HEK293 (cell line): ENCODE results near the gene ZIC5.

Experiments used
- CTCF ChIA-PET: fragments of 350-600 bp; formaldehyde crosslinking; extraction: SDS; loops from one replicate; lab custom pipeline; 2021; ENCODE audit warnings: antibody characterized with exemption; lab: Yijun Ruan, JAX
- POLR2A ChIA-PET: fragments of 300-600 bp; formaldehyde crosslinking; extraction: SDS; loops from one replicate; lab custom pipeline; 2020; ENCODE audit warnings: antibody characterized with exemption, inconsistent platforms; lab: Yijun Ruan, JAX
- H3K27ac ChIP-seq: fragments of 200-500 bp; sonication (Bioruptor generic); 2 replicates; pipeline ENCODE4 v1.5.1; 2014; ENCODE audit warnings: low read depth, low read length, control low read depth, inconsistent platforms; ENCODE audit errors: extremely low read depth
- H3K36me3 ChIP-seq, 2 experiments: fragments of 200-500 bp in 1 of 2; sonication (Bioruptor generic) in 1 of 2; 1 replicate in 1 of 2; 2 replicates in 1 of 2; pipeline ENCODE4 v1.5.1; 2014 to 2017; ENCODE audit warnings: inconsistent platforms in 2 of 2, low read length in 2 of 2; ENCODE audit not compliant: control insufficient read depth in 2 of 2, insufficient read depth in 1 of 2
- H3K4me1 ChIP-seq: fragments of 200-500 bp; sonication (Bioruptor generic); 2 replicates; pipeline ENCODE4 v1.5.1; 2014; ENCODE audit warnings: mild to moderate bottlenecking, low read length, inconsistent platforms; ENCODE audit not compliant: control insufficient read depth, insufficient read depth
- H3K4me3 ChIP-seq: 2 replicates; pipeline ENCODE4 v1.5.1; 2011; ENCODE audit warnings: low read depth, mild to moderate bottlenecking, control low read depth, low read length, moderate library complexity
- H3K9me3 ChIP-seq: fragments of 200-500 bp; sonication (Bioruptor generic); 2 replicates; pipeline ENCODE4 v1.5.1; 2014; ENCODE audit warnings: low read depth, low read length, inconsistent platforms; ENCODE audit not compliant: control insufficient read depth, insufficient read depth
- FEZF1 ChIP-seq: fragments of 450-650 bp; formaldehyde crosslinking; IDR thresholded peaks from 2 replicates; pipeline ENCODE4 v1.5.1; 2016; ENCODE audit warnings: missing biosample characterization, missing genetic modification characterization
- GLIS2 ChIP-seq: fragments of 450-650 bp; formaldehyde crosslinking; IDR thresholded peaks from 2 replicates; pipeline ENCODE4 v1.5.1; 2016; ENCODE audit warnings: missing biosample characterization, missing genetic modification characterization
- HOXD13 ChIP-seq: sonication (generic); formaldehyde crosslinking; IDR thresholded peaks from 2 replicates; pipeline ENCODE4 v1.8.0; 2022; ENCODE audit warnings: missing genetic modification reagents, borderline replicate concordance
- KLF1 ChIP-seq: fragments of 450-650 bp; formaldehyde crosslinking; IDR thresholded peaks from 2 replicates; pipeline ENCODE4 v1.5.1; 2016; ENCODE audit warnings: missing biosample characterization, missing genetic modification characterization
- MZF1 ChIP-seq: fragments of 450-650 bp; formaldehyde crosslinking; IDR thresholded peaks from 2 replicates; pipeline ENCODE4 v1.5.1; 2017; ENCODE audit warnings: missing biosample characterization, missing genetic modification characterization, borderline replicate concordance
- OVOL3 ChIP-seq: fragments of 450-650 bp; formaldehyde crosslinking; IDR thresholded peaks from 2 replicates; pipeline ENCODE4 v1.5.1; 2016; ENCODE audit warnings: missing biosample characterization, missing genetic modification characterization
- ZNF121 ChIP-seq: fragments of 450-650 bp; formaldehyde crosslinking; IDR thresholded peaks from 2 replicates; pipeline ENCODE4 v1.5.1; 2016; ENCODE audit warnings: missing biosample characterization, missing genetic modification characterization
- ZNF138 ChIP-seq: fragments of 450-650 bp; formaldehyde crosslinking; IDR thresholded peaks from 2 replicates; pipeline ENCODE4 v1.5.1; 2016; ENCODE audit warnings: missing biosample characterization, missing genetic modification characterization, borderline replicate concordance
- ZNF140 ChIP-seq: fragments of 450-650 bp; formaldehyde crosslinking; IDR thresholded peaks from 2 replicates; pipeline ENCODE4 v1.5.1; 2016; ENCODE audit warnings: missing biosample characterization, missing genetic modification characterization
- ZNF157 ChIP-seq: fragments of 450-650 bp; formaldehyde crosslinking; IDR thresholded peaks from 2 replicates; pipeline ENCODE4 v1.5.1; 2016; ENCODE audit warnings: missing biosample characterization, missing genetic modification characterization
- ZNF223 ChIP-seq: fragments of 450-650 bp; formaldehyde crosslinking; IDR thresholded peaks from 2 replicates; pipeline ENCODE4 v1.5.1; 2016; ENCODE audit warnings: missing biosample characterization, missing genetic modification characterization
- ZNF426 ChIP-seq: fragments of 450-650 bp; formaldehyde crosslinking; IDR thresholded peaks from 2 replicates; pipeline ENCODE4 v1.5.1; 2017; ENCODE audit warnings: missing biosample characterization, missing genetic modification characterization, mild to moderate bottlenecking, inconsistent platforms, moderate library complexity
- ZNF610 ChIP-seq: fragments of 450-650 bp; formaldehyde crosslinking; IDR thresholded peaks from 2 replicates; pipeline ENCODE4 v1.5.1; 2016; ENCODE audit warnings: missing biosample characterization, missing genetic modification characterization, borderline replicate concordance
- ZNF621 ChIP-seq: fragments of 450-650 bp; formaldehyde crosslinking; IDR thresholded peaks from 2 replicates; pipeline ENCODE4 v1.5.1; 2017; ENCODE audit warnings: missing biosample characterization, missing genetic modification characterization
- ZNF660 ChIP-seq: fragments of 450-650 bp; IDR thresholded peaks from 2 replicates; pipeline ENCODE4 v1.5.1; 2018; ENCODE audit warnings: missing biosample characterization, mild to moderate bottlenecking, missing genetic modification characterization
- TF ChIP-seq, protein P1 (sequence below): fragments of 450-650 bp; formaldehyde crosslinking; IDR thresholded peaks from 2 replicates; pipeline ENCODE4 v1.5.1; 2017; ENCODE audit warnings: missing biosample characterization, missing genetic modification characterization
- TF ChIP-seq, protein P2 (sequence below): fragments of 450-650 bp; formaldehyde crosslinking; conservative IDR thresholded peaks from 2 replicates; pipeline ENCODE4 v1.5.1; 2016; ENCODE audit warnings: low read depth, missing biosample characterization, missing genetic modification characterization
- TF ChIP-seq, protein P3 (sequence below): fragments of 450-650 bp; formaldehyde crosslinking; IDR thresholded peaks from 2 replicates; pipeline ENCODE4 v1.5.1; 2016; ENCODE audit warnings: missing biosample characterization, missing genetic modification characterization
- TF ChIP-seq, protein P4 (sequence below): fragments of 450-650 bp; IDR thresholded peaks from 2 replicates; pipeline ENCODE4 v1.5.1; 2018; ENCODE audit warnings: missing biosample characterization, missing genetic modification characterization
- TF ChIP-seq, protein P5 (sequence below): fragments of 450-650 bp; formaldehyde crosslinking; IDR thresholded peaks from 2 replicates; pipeline ENCODE4 v1.5.1; 2016; ENCODE audit warnings: missing biosample characterization, missing genetic modification characterization, borderline replicate concordance

ZIC5 gene

DNA sequence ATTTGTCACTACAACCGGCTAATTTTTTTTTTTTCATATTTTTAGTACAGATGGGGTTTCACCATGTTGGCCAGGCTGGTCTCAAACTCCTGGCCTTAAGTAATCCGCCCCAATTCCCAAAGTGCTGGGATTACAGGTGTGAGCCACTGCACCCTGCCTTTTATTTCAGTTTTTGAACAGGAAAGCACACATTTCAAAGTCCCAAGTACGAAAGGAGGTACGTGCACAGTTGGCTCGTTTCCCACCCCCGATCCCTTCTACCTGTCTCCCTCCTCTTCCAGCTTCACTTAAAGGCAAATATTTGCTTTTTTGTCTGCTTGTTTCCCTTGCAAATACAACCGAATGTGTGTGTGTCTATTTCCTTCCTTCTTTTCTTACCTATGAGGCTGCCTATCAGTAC, 30.5 kb downstream of the ZIC5 start:
- no peaks in the 10 kb centered on the region for H3K4me1 ChIP-seq
- no peak overlapping the region for H3K27ac ChIP-seq
- ChIA-PET CTCF (interaction anchor here (0.6 kb wide), 1 partner anchor 293 kb away, joined by 4 read pairs; no protein-coding TSS in a partner anchor), POLR2A (no interaction called here)
- TF ChIP-seq, protein P1, sequence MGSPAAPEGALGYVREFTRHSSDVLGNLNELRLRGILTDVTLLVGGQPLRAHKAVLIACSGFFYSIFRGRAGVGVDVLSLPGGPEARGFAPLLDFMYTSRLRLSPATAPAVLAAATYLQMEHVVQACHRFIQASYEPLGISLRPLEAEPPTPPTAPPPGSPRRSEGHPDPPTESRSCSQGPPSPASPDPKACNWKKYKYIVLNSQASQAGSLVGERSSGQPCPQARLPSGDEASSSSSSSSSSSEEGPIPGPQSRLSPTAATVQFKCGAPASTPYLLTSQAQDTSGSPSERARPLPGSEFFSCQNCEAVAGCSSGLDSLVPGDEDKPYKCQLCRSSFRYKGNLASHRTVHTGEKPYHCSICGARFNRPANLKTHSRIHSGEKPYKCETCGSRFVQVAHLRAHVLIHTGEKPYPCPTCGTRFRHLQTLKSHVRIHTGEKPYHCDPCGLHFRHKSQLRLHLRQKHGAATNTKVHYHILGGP (tag by site-specific recombination): no peak
- TF ChIP-seq FEZF1: no peak
- TF ChIP-seq GLIS2 (tag by site-specific recombination): no peak
- TF ChIP-seq ZNF610: no peak
- TF ChIP-seq OVOL3: no peak
- TF ChIP-seq ZNF140 (tag by site-specific recombination): no peak
- no peak for TF ChIP-seq ZNF621
- TF ChIP-seq, protein P2, sequence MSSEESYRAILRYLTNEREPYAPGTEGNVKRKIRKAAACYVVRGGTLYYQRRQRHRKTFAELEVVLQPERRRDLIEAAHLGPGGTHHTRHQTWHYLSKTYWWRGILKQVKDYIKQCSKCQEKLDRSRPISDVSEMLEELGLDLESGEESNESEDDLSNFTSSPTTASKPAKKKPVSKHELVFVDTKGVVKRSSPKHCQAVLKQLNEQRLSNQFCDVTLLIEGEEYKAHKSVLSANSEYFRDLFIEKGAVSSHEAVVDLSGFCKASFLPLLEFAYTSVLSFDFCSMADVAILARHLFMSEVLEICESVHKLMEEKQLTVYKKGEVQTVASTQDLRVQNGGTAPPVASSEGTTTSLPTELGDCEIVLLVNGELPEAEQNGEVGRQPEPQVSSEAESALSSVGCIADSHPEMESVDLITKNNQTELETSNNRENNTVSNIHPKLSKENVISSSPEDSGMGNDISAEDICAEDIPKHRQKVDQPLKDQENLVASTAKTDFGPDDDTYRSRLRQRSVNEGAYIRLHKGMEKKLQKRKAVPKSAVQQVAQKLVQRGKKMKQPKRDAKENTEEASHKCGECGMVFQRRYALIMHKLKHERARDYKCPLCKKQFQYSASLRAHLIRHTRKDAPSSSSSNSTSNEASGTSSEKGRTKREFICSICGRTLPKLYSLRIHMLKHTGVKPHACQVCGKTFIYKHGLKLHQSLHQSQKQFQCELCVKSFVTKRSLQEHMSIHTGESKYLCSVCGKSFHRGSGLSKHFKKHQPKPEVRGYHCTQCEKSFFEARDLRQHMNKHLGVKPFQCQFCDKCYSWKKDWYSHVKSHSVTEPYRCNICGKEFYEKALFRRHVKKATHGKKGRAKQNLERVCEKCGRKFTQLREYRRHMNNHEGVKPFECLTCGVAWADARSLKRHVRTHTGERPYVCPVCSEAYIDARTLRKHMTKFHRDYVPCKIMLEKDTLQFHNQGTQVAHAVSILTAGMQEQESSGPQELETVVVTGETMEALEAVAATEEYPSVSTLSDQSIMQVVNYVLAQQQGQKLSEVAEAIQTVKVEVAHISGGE: no peak
- no peak for TF ChIP-seq ZNF426
- no peak for TF ChIP-seq ZNF121 (tag by site-specific recombination)
- no peak for TF ChIP-seq KLF1 (tag by site-specific recombination)
- TF ChIP-seq ZNF660 (tag by site-specific recombination): no peak
- TF ChIP-seq, protein P3, sequence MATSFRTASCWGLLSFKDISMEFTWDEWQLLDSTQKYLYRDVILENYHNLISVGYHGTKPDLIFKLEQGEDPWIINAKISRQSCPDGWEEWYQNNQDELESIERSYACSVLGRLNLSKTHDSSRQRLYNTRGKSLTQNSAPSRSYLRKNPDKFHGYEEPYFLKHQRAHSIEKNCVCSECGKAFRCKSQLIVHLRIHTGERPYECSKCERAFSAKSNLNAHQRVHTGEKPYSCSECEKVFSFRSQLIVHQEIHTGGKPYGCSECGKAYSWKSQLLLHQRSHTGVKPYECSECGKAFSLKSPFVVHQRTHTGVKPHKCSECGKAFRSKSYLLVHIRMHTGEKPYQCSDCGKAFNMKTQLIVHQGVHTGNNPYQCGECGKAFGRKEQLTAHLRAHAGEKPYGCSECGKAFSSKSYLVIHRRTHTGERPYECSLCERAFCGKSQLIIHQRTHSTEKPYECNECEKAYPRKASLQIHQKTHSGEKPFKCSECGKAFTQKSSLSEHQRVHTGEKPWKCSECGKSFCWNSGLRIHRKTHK (tag by site-specific recombination): no peak
- TF ChIP-seq MZF1: no peak
- TF ChIP-seq, protein P4, sequence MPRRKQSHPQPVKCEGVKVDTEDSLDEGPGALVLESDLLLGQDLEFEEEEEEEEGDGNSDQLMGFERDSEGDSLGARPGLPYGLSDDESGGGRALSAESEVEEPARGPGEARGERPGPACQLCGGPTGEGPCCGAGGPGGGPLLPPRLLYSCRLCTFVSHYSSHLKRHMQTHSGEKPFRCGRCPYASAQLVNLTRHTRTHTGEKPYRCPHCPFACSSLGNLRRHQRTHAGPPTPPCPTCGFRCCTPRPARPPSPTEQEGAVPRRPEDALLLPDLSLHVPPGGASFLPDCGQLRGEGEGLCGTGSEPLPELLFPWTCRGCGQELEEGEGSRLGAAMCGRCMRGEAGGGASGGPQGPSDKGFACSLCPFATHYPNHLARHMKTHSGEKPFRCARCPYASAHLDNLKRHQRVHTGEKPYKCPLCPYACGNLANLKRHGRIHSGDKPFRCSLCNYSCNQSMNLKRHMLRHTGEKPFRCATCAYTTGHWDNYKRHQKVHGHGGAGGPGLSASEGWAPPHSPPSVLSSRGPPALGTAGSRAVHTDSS (tag by site-specific recombination): no peak
- TF ChIP-seq ZNF157 (tag by site-specific recombination): no peak
- no peak for TF ChIP-seq ZNF138 (tag by site-specific recombination)
- TF ChIP-seq HOXD13 (CRISPR knock-in tag): no peak
- no peaks in the 10 kb centered on the region for H3K9me3 ChIP-seq
- no peaks in the 10 kb centered on the region for H3K36me3 ChIP-seq
- H3K4me3 ChIP-seq: no peak overlapping the region

DNA sequence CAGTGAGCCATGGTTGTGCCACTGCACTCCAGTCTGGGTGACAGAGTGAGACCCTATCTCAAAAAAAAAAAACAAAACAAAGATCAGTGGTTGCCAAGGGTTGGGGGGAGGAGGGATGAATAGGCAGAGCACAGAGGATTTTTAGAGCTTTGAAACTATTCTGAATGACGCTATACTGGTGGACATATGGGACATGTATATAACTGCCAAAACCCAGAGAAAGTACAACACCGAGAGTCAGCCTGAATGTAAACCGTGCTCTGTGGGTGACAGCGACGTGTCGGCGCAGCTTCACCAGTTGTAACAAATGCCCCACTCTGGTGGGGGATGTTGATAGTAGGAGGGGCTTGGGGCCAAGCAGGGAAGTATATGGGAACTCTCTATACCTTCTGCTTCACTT, 32.9 kb downstream of the ZIC5 start:
- ChIA-PET POLR2A (no interaction called here), CTCF (no interaction called here)
- Histone ChIP-seq H3K27ac (no peak overlapping the region), H3K4me1 (no peaks in the 10 kb centered on the region), H3K36me3 (no peaks in the 10 kb centered on the region), H3K4me3 (no peak overlapping the region), H3K9me3 (no peaks in the 10 kb centered on the region)
- TF ChIP-seq ZNF426 (no peak), ZNF223 (no peak)
- TF ChIP-seq, protein P5, sequence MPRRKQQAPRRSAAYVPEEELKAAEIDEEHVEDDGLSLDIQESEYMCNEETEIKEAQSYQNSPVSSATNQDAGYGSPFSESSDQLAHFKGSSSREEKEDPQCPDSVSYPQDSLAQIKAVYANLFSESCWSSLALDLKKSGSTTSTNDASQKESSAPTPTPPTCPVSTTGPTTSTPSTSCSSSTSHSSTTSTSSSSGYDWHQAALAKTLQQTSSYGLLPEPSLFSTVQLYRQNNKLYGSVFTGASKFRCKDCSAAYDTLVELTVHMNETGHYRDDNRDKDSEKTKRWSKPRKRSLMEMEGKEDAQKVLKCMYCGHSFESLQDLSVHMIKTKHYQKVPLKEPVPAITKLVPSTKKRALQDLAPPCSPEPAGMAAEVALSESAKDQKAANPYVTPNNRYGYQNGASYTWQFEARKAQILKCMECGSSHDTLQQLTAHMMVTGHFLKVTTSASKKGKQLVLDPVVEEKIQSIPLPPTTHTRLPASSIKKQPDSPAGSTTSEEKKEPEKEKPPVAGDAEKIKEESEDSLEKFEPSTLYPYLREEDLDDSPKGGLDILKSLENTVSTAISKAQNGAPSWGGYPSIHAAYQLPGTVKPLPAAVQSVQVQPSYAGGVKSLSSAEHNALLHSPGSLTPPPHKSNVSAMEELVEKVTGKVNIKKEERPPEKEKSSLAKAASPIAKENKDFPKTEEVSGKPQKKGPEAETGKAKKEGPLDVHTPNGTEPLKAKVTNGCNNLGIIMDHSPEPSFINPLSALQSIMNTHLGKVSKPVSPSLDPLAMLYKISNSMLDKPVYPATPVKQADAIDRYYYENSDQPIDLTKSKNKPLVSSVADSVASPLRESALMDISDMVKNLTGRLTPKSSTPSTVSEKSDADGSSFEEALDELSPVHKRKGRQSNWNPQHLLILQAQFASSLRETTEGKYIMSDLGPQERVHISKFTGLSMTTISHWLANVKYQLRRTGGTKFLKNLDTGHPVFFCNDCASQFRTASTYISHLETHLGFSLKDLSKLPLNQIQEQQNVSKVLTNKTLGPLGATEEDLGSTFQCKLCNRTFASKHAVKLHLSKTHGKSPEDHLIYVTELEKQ (tag by site-specific recombination): no peak
